B cell (primary cell): Measurements from ENCODE around the gene TMEM92. TPM values are rescaled to one million over a fixed set of nuclear protein-coding genes. Genes with fewer than 3 reads are reported as not detected.
"Not testable (repeated sequence)": the region's sequence is repeated elsewhere in the genome, so short reads cannot be mapped to it uniquely, and the experiment has no call there.

Experiments
- ATAC-seq: fragments of 200-7000 bp; cut with Tn5 transposase; one replicate; pipeline ENCODE4 v1.10.0; 2021; ENCODE audit warnings: low read depth, mild to moderate bottlenecking, moderate number of reproducible peaks, moderate library complexity
- CTCF ChIA-PET: fragments of 350-600 bp; sonication (Branson Sonifier 250); formaldehyde crosslinking; loops from one replicate; lab custom pipeline; 2021; ENCODE audit warnings: antibody characterized with exemption, inconsistent platforms; lab: Charles Lee
- POLR2A ChIA-PET: fragments of 350-600 bp; sonication (Branson Sonifier 250); formaldehyde crosslinking; loops from one replicate; lab custom pipeline; 2021; ENCODE audit warnings: antibody characterized with exemption; lab: Charles Lee
- DNase-seq: peaks from one replicate; pipeline ENCODE4 v3.0.0; 2013
- H2AFZ ChIP-seq: 2 replicates; pipeline ENCODE4 v1.6.1; 2012; ENCODE audit warnings: mild to moderate bottlenecking, low read depth, low read length; ENCODE audit not compliant: insufficient read depth, poor library complexity, severe bottlenecking
- H3K27ac ChIP-seq, 2 donors: 1 replicate in 1 of 2; 2 replicates in 1 of 2; pipeline ENCODE4 v1.5.1; 2012 to 2013; ENCODE audit warnings: low read length in 2 of 2, mild to moderate bottlenecking in 2 of 2, moderate library complexity in 1 of 2
- H3K27me3 ChIP-seq, 4 experiments: fragments of 200-600 bp in 1 of 4; sonication (generic) in 1 of 4; replicated peaks in 1 of 4; 1 replicate in 2 of 4; 2 replicates in 2 of 4; pipeline versions ENCODE4 v1.6.1 to v1.7.0; 2013 to 2016; ENCODE audit warnings: low read length in 3 of 4, mild to moderate bottlenecking in 2 of 4, mixed read lengths in 1 of 4, moderate library complexity in 1 of 4; ENCODE audit not compliant: insufficient read depth in 4 of 4, control insufficient read depth in 3 of 4; ENCODE audit errors: control extremely low read depth in 1 of 4
- H3K36me3 ChIP-seq, 2 experiments: replicated peaks in 1 of 2; 1 replicate in 1 of 2; 2 replicates in 1 of 2; pipeline versions ENCODE4 v1.6.1 to v1.7.1; 2013; ENCODE audit warnings: low read length in 1 of 2; ENCODE audit not compliant: insufficient read depth in 2 of 2, control insufficient read depth in 1 of 2; ENCODE audit errors: control extremely low read depth in 1 of 2, extremely low read depth in 1 of 2
- H3K4me1 ChIP-seq, 2 donors: fragments of 200-600 bp in 1 of 2; sonication (generic) in 1 of 2; 1 replicate in 1 of 2; 2 replicates in 1 of 2; pipeline versions ENCODE4 v1.5.1 to v1.6.1; 2013 to 2017; ENCODE audit warnings: low read length in 2 of 2; ENCODE audit not compliant: control insufficient read depth in 2 of 2, insufficient read depth in 2 of 2
- H3K4me2 ChIP-seq: replicated peaks from 2 replicates; pipeline ENCODE3; 2012; ENCODE audit warnings: mild to moderate bottlenecking, low read depth, low read length; ENCODE audit not compliant: poor library complexity, severe bottlenecking
- H3K4me3 ChIP-seq, 5 experiments: fragments of 200-600 bp in 1 of 5; sonication (generic) in 1 of 5; 1 replicate in 3 of 5; 2 replicates in 2 of 5; pipeline versions ENCODE4 v1.5.1 to v1.7.0; 2011 to 2016; ENCODE audit warnings: low read length in 4 of 5, mild to moderate bottlenecking in 4 of 5, low read depth in 2 of 5, control low read depth in 1 of 5, moderate library complexity in 1 of 5; ENCODE audit not compliant: insufficient read depth in 1 of 5; ENCODE audit errors: control extremely low read depth in 1 of 5, extremely low read depth in 1 of 5
- H3K79me2 ChIP-seq: fragments of 200-600 bp; sonication (generic); one replicate; pipeline ENCODE4 v1.6.0; 2016; ENCODE audit warnings: low read length; ENCODE audit not compliant: control insufficient read depth, insufficient read depth
- H3K9ac ChIP-seq: fragments of 200-600 bp; sonication (generic); 2 replicates; pipeline ENCODE4 v1.6.1; 2017; ENCODE audit warnings: mild to moderate bottlenecking, low read length, moderate library complexity
- H3K9me3 ChIP-seq, 3 donors: one replicate each; pipeline versions ENCODE4 v1.6.1 to v1.7.1; 2013; ENCODE audit warnings: low read length in 2 of 3; ENCODE audit not compliant: control insufficient read depth in 2 of 3, insufficient read depth in 1 of 3; ENCODE audit errors: control extremely low read depth in 1 of 3
- H4K20me1 ChIP-seq: 2 replicates; pipeline ENCODE4 v1.6.0; 2012; ENCODE audit warnings: mild to moderate bottlenecking, low read length; ENCODE audit not compliant: insufficient read depth, control insufficient read depth, poor library complexity, severe bottlenecking
- H3K27ac Mint-ChIP-seq: one replicate; pipeline ENCODE4 v1.8.0; 2021; ENCODE audit warnings: mixed read lengths
- H3K27me3 Mint-ChIP-seq: one replicate; pipeline ENCODE4 v1.8.0; 2021; ENCODE audit warnings: mixed read lengths
- H3K4me1 Mint-ChIP-seq: one replicate; pipeline ENCODE4 v1.8.0; 2021; ENCODE audit warnings: mixed read lengths
- H3K4me3 Mint-ChIP-seq: one replicate; pipeline ENCODE4 v1.8.0; 2021; ENCODE audit warnings: mixed read lengths
- H3K9me3 Mint-ChIP-seq: one replicate; pipeline ENCODE4 v1.8.0; 2022; ENCODE audit warnings: mixed read lengths; ENCODE audit not compliant: insufficient read depth
- EZH2 ChIP-seq: IDR thresholded peaks from 2 replicates; pipeline ENCODE4 v1.6.1; 2012; ENCODE audit warnings: borderline replicate concordance, low read depth, mild to moderate bottlenecking, moderate library complexity, low read length; ENCODE audit not compliant: insufficient read depth, poor library complexity, severe bottlenecking
- WGBS: methylation state at CpG from one replicate; pipeline ENCODE4 v1.1.5; 2013; ENCODE audit warnings: missing lambda C conversion rate; ENCODE audit not compliant: insufficient coverage; 5-methylcytosine and 5-hydroxymethylcytosine counted together
- intact Hi-C: fragments of 100-400 bp; cut with micrococcal nuclease; formaldehyde crosslinking; loops from one replicate; pipeline ENCODE4 v1.10.0; 2022
- polyA plus RNA-seq: library from polyadenylated mRNA; depleted of rRNA; stranded (reverse); fragments of >200 nt; gene quantifications from 2 replicates; pipeline ENCODE4 v1.2.3, GENCODE V29; 2012
- total RNA-seq, 2 donors: library from RNA; stranded (reverse); fragments of 120-200 nt in 1 of 2; gene quantifications; 1 replicate in 1 of 2; 2 replicates in 1 of 2; pipeline versions ENCODE4 v1.2.3 to v1.2.4, GENCODE V29; 2013 to 2022
- TF ChIP-seq, protein P1 (sequence below): fragments of 200-600 bp; IDR thresholded peaks from one replicate; pipeline ENCODE4 v1.8.0; 2022; ENCODE audit warnings: antibody characterized with exemption, mild to moderate bottlenecking

The TMEM92 gene
- total and polyA plus RNA-seq, 2 donors (not counting 1 experiment from before 2014, with no cell fraction given): not detected

- H3K79me2 ChIP-seq: no peaks in the 10 kb centered on the region
- no peak overlapping the region for H3K9ac ChIP-seq
- no peak overlapping the region for H3K27ac Mint-ChIP-seq
- H2AFZ ChIP-seq: no peak overlapping the region
- no peak overlapping the region for H3K27ac ChIP-seq
- no peak overlapping the region for H3K4me2 ChIP-seq
- H3K9me3 ChIP-seq: peaks cover 0 to 3% (median 0%) of the 10 kb centered on the region in 3 donors
- no peaks in the 10 kb centered on the region for H4K20me1 ChIP-seq
- WGBS: 83% methylated on average over 7 of the region's 7 CpGs
- no peak for DNase-seq
- no peak for ATAC-seq
- TF ChIP-seq, protein P1, sequence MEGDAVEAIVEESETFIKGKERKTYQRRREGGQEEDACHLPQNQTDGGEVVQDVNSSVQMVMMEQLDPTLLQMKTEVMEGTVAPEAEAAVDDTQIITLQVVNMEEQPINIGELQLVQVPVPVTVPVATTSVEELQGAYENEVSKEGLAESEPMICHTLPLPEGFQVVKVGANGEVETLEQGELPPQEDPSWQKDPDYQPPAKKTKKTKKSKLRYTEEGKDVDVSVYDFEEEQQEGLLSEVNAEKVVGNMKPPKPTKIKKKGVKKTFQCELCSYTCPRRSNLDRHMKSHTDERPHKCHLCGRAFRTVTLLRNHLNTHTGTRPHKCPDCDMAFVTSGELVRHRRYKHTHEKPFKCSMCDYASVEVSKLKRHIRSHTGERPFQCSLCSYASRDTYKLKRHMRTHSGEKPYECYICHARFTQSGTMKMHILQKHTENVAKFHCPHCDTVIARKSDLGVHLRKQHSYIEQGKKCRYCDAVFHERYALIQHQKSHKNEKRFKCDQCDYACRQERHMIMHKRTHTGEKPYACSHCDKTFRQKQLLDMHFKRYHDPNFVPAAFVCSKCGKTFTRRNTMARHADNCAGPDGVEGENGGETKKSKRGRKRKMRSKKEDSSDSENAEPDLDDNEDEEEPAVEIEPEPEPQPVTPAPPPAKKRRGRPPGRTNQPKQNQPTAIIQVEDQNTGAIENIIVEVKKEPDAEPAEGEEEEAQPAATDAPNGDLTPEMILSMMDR: no peak
- no peak for TF ChIP-seq EZH2
- no peaks in the 10 kb centered on the region for H3K9me3 Mint-ChIP-seq
- H3K27me3 Mint-ChIP-seq: peaks cover 53% of the 10 kb centered on the region
- H3K4me1 ChIP-seq: no peaks in the 10 kb centered on the region
- no peak overlapping the region for H3K4me3 ChIP-seq
- no peak overlapping the region for H3K4me3 Mint-ChIP-seq
- H3K4me1 Mint-ChIP-seq: no peaks in the 10 kb centered on the region
- no peaks in the 10 kb centered on the region for H3K36me3 ChIP-seq
- ChIA-PET POLR2A (no interaction called here), CTCF (no interaction called here)
- H3K27me3 ChIP-seq: peaks cover 0 to 18% (median 2%) of the 10 kb centered on the region in 4 experiments
- intact Hi-C loops: no loop called here
Measured at GRCh38 chr17:50283714-50284113, 9.4 kb downstream of the TMEM92 start.

GRCh38 chr17:50285941-50286340 is 11.7 kb downstream of the TMEM92 start:
- POLR2A ChIA-PET: no interaction called here
- no peaks in the 10 kb centered on the region for H3K9me3 Mint-ChIP-seq
- no peaks in the 10 kb centered on the region for H3K4me1 Mint-ChIP-seq
- CTCF ChIA-PET: no interaction called here
- intact Hi-C loops: no loop called here
- Histone ChIP-seq H3K4me2 (no peak overlapping the region), H3K9me3 (no peaks in the 10 kb centered on the region), H2AFZ (no peak overlapping the region), H3K27me3 (peaks cover 0 to 18% (median 7%) of the 10 kb centered on the region in 4 experiments), H3K4me1 (no peaks in the 10 kb centered on the region), H4K20me1 (no peaks in the 10 kb centered on the region), H3K79me2 (no peaks in the 10 kb centered on the region), H3K27ac (no peak overlapping the region), H3K36me3 (no peaks in the 10 kb centered on the region), H3K4me3 (no peak overlapping the region), H3K9ac (no peak overlapping the region)
- ATAC-seq (no peak), DNase-seq (no peak)
- WGBS: 95% methylated on average over 2 of the region's 3 CpGs
- no peak for TF ChIP-seq EZH2
- TF ChIP-seq, protein P1: no peak
- peaks cover 65% of the 10 kb centered on the region for H3K27me3 Mint-ChIP-seq
- no peak overlapping the region for H3K4me3 Mint-ChIP-seq
- H3K27ac Mint-ChIP-seq: no peak overlapping the region

- H3K27me3 ChIP-seq: peaks cover 0 to 26% (median 8%) of the 10 kb centered on the region in 4 experiments
- H3K9me3 ChIP-seq, DNase-seq, ATAC-seq, POLR2A ChIA-PET, H3K4me2 ChIP-seq, H3K9ac ChIP-seq, H3K4me1 ChIP-seq, H4K20me1 ChIP-seq, H3K9me3 Mint-ChIP-seq, H3K4me1 Mint-ChIP-seq, H2AFZ ChIP-seq, intact Hi-C loops, H3K79me2 ChIP-seq, H3K27ac ChIP-seq, H3K36me3 ChIP-seq, H3K27ac Mint-ChIP-seq, H3K4me3 Mint-ChIP-seq, H3K4me3 ChIP-seq: not testable (repeated sequence)
- WGBS: 97% methylated on average over 5 of the region's 7 CpGs
- peaks cover 64% of the 10 kb centered on the region for H3K27me3 Mint-ChIP-seq
- CTCF ChIA-PET: interaction anchor here (1.3 kb wide), 1 partner anchor 10 kb away, joined by 3 read pairs; no protein-coding TSS in a partner anchor
Measured at GRCh38 chr17:50287302-50287701, 13.0 kb downstream of the TMEM92 start.
